22Rv1 (cell line): ENCODE data around the gene GPR35.

ENCODE experiments used
- CTCF ChIP-seq: fragments of 450-650 bp; IDR thresholded peaks from 2 replicates; pipeline ENCODE4 v1.5.1; 2017; ENCODE audit warnings: mild to moderate bottlenecking
- ZFX ChIP-seq: fragments of 450-650 bp; IDR thresholded peaks from 2 replicates; pipeline ENCODE4 v1.6.1; 2017; ENCODE audit warnings: antibody characterized with exemption, borderline replicate concordance

- TF ChIP-seq CTCF: no peak
- no peak for TF ChIP-seq ZFX
Measured at GRCh38 chr2:240664622-240665021, 39.3 kb downstream of the GPR35 start.
